Activated CD4-positive, alpha-beta T cell treated with anti-CD3 and anti-CD28 coated beads, Interleukin-2, amount 50 U/mL, for 48 hours (primary cell): Measurements from ENCODE around the gene IRS2.
"Not testable (repeated sequence)": the region's sequence is repeated elsewhere in the genome, so short reads cannot be mapped to it uniquely, and the experiment has no call there.

Experiments
- DNase-seq, 2 experiments: peaks; one replicate each; pipeline ENCODE4 v3.0.0-alpha.2; 2020

The IRS2 gene

DNA sequence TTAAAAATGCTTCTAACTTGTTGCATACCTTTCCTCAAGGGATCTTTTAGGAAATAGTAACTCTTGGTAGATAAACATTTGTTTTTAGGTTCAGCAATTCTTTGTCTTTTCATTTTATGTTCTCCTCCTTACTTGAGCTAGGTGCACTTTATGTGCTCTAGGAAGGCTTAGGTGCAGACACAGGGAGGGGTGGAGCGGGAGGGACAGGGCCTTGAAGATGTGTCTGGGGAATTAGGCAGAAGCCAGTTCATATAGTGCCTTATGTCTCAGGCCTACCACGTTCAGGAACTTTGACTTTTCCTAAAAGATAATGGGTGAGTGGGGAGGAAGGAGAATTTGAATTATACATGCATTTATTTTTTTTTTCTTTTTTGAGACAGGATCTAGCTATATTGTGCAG is 37.7 kb downstream of the IRS2 start:
- DNase-seq, result no peak

DNA sequence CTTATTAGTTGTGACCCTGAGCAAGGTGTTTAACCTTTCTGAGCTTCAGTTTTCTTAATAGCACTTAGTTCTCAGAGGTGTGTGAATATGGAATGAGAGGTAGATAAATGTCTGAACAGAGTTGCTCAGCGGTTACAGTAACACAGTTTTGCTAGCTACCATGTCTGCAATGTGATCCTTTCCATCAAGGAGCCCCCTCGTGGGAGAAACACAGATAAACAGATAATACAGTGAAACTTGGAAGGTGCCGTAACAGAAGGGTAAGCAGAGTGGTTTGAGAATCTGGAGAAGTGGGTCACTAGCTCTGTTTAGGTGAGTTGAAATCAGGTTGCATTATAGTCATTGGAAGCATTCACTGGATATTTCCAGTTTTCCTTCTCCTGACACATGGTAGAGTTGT is 38.9 kb downstream of the IRS2 start:
- no peak for DNase-seq

DNA sequence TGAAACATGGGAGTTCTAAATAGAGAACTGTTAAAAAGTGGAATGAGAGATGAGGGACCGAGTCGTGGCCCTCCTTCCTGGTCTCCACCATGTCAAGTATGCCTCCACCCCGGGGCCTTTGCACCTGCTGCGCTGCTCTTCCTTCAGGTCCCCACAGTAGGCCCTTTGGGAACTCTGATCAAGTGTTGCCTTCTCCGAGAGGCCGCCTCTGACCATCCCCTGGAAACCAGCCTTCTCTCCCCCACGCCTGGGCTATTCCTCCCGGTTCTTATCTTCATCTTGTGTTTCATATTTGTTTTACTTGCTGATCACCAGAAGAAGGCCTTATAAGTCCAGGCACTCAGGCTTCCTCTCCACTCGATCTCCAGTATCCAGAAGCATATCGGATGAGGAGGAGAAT is 40.0 kb downstream of the IRS2 start:
- no peak for DNase-seq

DNA sequence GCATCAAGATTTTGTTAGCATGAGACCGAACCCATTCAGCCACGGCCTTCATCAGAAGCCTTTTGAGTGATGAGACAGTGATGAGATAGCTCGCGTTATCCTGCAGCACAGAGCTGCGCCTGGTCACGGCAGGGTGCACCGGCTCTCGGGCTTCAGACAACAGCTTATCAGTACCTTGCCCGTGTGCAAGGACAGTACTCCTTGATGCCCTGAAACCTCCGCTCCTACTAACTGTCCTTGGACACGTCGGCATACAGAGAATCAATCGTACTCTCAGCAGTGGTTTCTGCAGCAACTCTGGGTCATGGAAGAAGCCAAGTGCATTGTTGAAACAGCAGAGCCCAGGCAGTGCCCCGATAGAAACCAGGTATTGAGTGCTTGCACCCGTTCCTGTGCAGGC is 40.7 kb downstream of the IRS2 start:
- DNase-seq, result no peak

DNA sequence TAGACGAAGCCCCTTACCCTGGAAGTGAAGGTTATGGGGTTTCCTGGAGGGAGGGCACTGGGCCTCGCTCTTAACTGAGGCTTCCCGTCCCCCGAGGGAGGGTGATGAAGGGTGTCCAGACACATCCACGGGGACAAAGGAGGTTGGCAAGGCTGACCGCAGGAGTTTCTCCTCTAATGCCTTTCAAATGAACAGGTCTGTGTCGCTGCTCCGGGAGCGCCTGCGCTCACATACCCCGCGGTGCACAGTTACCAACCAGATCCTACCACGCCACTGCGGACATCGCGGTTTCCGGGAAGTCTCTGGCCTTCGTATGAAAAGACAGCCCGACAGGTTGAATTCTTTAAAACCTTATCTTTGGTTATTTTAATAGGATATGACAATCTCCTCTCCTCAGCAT is 41.3 kb downstream of the IRS2 start:
- no peak for DNase-seq

DNA sequence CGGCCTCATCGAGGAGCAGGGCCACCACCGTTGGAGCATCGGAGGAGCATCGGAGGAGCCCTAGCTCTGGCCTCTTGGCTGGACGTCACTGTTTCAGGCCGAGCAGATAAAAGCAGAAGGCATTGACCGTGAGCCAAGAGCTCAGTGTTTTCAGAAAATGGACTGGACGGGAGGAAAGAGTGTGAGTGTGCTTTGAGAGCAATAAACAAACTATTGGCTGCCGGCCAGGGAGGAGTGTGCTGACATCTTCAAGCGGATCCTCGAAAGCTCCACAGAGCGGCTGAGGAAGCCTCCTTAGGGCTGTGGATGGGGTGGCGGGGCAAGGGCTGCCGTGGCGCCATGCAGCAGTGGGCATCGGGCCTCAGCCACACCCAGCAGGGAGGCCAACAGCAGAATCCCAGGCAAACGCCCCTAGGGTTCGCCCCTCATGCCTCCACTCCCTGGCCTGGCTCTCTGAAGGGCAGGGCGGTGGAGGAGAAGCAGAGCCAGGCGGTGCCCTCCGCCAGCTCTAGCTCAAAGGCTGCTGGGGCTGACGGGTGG is 41.8 kb downstream of the IRS2 start:
- no peak for DNase-seq

DNA sequence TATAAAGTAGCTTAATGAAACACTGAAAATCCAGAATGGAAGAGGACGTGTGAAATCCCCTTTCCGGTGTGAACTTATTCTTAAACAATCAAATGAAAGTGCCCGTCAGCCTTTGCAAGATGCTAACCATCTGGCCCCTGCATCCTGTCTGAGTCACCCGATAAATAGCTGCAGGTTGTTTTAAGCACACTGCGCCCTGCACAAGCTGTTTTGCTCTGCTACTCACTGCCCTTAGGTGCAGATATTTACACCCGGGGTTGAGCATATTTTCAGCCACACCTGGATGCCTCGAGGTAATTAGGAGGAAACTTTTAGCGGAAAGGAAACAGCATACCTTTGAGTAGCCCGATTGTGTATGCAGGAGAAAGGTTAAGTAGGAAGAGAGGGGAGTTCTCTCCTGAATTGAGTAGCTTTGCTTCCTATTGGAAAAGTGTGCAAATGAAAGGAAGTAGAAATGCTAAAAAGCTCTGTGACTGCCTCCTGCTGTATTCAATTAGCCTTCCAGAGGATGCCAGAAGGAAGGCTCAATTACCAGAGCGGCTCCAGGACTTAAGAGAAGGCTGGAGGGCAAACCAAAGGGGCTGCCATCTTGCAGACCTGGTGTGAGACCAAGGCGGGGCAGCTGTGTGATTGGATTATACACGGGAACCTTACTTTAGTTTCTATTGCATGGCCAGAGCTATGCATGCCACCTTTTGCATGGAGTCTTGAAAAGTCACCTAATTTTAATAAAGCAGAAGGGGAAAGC is 42.5 kb downstream of the IRS2 start:
- DNase-seq, result no peak

DNA sequence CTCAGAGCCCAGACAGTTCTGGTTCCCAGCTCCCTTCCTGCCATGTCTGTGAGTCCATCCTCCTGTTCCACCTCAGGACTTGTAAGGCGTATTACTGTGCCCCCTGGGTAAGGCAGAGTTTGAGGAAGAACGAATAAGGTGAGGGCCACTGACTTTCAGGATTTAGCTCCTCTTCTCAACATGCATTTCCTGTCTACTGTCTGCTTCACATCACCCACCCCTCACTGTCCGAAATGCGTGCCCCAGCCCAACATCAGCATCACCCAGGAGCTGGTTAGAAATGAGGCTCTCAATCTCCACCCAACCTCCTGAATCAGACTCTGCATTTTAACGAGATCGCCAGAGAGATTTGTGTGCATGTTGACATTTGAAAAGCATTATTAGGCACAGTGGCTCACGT is 44.4 kb downstream of the IRS2 start:
- no peak for DNase-seq

DNA sequence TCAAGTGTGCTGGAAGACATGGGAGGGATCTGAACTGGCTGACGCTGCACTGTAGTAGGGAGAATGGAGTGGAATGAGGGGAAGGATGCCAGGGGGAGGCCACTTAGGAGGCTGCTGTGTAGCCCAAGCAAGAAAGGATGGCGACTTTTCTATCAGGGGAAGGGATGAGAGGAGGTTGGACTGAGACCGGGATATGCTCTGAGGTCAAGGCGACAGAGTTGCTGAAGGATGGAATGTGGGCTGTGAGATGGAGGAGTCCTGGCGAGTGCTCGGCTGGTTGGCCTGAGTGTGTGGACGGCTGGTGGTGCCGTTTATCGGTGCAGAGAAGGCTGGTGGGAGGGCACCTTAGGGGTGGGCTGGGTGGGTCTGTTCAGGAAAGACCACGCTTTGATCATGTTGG is 45.7 kb downstream of the IRS2 start:
- no peak for DNase-seq

DNA sequence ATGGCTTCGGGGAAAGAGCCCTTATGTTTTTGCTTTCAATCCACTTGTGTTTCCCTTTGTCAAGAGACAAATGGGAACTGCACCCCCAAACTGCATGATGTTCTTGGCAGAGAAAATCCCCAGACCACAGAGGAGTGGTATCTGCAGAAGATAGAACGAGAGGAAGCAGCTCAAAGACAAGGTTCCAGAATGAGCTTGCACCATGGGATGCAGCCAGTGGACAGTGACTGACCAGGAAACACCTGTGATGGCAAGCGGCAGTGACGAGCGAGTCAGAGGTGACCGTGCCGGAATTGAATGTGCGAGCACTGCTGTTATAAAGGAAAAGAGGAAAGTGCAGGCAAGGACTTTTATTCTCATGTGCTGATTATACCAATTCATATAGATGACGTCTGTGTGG is 46.3 kb downstream of the IRS2 start:
- DNase-seq, result no peak

DNA sequence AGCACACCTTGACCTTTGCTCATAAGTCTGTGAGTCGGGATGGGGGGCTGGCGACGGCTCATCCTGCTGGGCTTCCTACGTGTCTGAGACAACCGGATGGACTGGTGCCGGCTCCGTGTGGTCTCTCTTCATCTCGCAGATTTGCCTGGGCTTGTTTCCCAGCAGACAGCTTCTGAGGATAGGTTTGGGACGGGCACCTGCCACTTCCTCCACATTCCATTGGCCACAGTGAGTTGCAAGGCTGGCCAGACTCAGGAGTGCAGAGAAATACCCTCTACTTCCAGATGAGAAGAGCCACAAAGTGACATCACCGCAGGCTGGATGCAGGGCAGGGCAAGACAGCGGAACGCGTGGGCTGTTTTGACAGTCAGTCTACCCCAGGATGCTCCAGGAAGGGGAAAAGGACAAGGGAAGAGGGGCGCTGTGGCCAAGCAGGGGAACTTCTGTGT is 48.1 kb downstream of the IRS2 start:
- DNase-seq, result no peak

DNA sequence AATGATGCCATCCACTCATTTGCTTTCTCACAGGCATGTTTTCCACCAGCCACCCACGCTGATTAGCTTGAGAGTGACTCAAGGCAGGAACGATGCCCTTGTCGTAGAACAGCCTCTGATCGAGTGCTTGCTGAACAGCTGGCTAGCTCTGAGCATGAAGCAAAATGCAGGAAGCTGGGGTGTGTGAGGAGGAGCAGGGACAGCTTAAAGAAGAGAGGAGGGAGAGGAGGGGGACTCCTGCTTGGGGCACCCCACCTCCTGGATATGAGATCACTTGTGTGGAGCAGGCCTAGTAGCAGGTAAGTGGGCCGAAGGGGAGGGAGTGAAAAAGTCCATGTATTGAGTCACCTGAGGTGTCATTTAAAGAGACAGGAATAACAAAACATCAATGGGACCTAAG is 48.8 kb downstream of the IRS2 start:
- peak; percentile 34 to 46 for DNase-seq

DNA sequence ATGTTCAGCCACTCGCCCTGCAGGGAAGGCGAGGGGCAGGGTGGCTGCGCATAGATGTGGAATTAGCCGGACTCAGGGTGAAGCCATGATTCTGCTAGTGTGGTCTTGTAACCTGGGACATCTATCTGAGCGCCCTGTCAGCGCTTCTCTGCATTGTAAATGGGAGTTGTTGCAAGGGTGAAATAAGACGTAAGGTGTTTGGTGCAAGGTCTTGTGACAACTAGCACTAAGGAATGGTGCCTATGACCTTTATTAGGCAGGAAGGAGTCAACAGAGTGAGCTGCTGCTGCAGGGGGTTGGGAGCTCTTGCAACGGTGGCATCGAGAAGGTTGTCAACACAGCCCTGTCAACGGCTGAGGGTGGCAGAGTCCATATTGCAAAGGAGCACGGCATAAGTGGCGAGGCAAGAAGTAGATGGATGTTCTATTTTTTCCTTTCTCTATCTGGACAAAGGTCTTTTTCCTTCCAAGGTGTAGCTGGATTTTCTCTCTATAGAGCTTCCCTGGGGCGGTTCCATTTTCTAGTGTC is 49.3 kb downstream of the IRS2 start:
- DNase-seq, result no peak

DNA sequence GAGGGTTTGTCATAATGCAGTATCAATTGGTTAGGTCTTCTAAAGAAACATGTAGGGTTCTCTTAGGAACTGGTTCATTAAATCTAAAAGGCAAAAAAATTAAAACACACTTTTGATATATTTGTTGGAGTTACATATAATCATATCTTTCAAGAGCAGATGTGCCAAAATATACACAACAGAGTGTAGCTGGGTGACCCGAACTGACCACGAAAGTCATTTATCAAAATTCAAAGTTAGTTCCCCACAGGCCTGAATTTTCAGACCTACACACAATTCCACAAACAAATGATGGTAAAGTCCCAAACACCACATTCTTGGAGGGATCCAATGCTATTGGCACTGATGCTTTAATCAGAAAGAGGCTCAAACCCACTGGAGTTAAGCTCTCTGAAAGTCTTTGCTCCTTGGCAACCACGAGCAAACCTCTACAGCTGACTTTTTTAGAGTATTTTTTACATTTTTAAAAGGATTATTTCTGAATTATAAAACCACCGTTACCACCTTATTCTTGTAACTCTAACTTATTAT is 50.9 kb downstream of the IRS2 start:
- no peak for DNase-seq

DNA sequence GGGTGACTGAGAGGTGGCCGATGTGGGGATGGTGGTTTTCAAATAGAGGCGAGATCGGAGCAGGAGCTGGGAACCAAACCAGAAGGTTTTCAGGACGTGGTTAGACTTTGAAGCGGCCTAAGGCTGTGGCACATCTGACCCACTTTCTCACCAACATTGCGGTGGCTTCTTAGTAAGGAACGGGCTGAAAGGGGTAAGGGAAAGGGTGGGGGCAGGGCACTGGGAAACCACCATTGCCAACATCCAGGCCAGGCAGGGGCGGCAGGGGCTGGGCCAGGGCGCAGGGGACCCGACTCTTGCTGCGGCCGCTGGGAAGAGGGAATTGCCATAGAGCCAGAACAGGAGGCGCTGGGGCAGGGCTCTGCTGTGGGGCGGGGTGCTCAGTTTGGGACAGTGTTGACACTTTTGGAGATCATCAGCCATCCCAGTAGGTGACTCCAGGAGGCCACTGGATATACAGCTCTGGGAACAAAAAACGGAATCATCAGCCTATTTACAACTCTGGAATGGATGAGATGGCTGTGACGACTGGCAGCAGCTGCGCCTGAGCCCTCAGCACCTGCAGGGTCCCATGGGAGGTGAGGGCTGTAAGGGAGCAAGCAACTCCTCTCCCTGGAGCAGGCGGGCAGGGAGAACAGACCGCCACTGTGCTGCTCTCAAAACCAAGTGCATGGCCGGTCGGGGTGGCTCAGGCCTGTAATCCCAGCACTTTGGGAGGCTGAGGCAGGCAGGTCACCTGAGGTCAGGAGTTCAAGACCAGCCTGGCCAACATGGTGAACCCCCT is 52.2 kb downstream of the IRS2 start:
- no peak for DNase-seq

DNA sequence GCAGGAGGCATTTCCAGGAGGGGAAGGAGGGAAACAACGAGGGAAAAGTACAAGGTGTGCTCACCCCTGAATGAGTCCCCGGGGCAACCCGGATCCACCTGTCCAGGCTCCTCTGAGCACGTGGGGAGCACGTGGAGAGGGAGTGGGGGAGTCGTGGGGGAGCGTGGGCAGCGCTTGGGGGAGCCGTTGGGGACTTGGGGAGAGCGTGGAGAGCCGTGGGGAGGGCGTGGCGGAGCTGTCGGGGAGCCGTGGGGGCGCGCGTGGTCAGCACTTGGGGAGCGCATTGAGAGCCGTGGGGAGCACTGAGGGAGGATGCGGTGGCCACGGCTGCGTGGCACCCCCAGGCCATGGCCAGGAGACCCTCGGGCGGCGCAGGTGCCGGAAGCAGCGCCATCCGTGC is 52.8 kb downstream of the IRS2 start:
- DNase-seq, result no peak

DNA sequence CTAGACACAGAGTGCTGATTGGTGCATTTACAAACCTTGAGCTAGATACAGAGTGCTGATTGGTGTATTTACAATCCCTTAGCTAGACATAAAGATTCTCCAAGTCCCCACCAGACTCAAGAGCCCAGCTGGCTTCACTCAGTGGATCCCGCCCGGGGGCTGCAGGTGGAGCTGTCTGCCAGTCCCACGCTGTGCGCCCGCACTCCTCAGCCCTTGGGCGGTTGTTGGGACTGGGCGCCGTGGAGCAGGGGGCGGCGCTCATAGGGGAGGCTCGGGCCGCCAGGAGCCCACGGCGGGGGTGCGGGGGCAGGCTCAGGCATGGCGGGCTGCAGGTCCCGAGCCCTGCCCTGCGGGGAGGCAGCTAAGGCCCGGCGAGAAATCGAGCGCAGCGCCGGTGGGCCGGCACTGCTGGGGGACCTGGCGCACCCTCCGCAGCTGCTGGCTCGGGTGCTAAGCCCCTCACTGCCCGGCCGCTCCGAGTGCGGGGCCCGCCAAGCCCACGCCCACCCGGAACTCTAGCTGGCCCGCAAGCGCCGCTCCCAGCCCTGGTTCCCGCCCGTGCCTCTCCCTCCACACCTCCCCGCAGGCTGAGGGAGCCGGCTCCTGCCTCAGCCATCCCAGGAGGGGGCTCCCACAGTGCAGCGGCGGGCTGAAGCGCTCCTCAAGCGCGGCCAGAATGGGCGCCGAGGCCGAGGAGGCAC is 53.8 kb downstream of the IRS2 start:
- not testable (repeated sequence) for DNase-seq

DNA sequence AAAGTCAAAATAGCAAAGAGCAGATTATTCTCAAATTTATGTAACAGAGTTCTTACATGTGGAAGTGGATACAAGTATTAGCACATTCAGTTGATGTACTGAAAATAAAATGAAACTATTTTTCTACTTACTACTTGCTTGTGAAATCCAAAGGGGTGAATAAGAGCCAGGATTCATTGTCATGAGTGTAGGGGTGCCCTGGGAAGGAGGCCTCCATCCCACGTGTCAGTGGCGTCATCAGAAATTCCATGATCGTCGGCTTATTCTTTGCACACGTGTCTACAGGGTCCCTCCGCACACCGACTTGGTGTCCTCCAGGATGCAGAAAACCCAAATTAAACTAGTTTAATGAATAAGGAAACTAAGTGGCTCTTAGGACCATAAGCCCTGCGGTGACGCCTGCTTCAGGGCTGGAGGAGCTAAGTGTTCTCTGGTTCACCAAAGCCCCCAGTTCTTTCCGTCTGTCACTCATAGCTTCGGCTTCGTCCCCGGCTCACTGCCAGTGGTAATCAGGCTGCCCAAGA is 55.5 kb downstream of the IRS2 start:
- no peak for DNase-seq

DNA sequence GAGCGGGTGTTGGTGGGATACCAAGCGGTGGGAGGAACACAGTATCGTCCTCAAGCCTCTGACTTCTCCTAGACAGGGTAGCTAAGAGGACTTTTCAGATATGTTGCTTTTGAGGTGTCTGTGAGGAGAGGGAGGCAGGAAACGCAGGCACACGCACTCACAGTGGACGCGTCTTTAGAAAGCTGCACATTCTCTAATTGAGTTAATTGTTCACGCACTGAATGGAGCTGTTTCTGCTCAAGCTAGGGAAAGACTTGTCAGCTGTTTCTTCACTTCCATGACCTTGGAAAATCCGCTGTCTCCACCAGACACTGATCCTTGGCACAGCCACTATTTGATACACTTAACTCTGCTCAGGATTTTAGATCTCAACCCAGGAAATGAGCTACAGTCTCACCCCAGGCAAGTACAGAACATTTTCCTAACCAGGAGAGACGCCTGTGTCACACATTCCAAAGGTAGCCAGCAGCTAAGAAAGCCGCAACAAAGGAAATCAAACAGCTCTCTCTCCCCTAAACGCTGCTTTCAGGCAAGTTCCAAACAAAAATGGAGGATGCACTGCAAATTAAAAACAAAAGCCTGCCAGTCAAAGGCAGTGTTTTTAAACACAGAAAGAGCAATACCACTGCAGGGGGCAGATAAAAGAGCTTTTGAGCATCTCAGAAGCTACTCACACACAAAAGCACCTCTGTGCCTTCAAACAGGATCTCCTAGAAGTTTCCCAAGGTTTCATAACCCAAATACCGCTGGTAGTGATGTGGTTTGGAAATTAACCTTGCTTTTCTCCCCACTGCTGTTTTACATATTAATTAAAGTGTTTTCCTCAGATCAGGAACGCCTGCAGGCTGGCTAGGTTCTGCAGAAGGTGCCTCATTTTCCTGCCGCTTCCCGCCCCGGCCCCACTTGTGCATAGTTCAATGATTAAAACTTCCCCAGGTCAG is 57.3 kb downstream of the IRS2 start:
- DNase-seq, result no peak

DNA sequence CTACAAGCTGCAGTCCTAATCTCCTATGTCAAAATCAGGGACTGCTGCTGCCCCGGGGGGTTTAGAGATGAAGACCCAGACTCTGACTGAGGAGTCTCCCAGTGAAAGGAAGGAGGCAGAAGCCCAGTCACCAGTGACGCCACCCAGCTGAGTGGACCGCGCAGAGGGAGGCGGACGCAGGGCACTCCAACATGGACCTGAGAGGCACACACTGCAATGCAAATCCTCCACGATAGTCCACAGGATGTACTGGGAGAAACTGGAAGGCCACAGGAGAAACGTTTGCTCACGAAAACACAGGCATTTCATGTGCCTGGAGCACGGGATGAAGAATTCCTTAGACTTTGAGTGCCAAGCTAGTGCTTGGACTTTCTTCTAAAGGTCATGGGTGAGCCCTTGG is 58.3 kb downstream of the IRS2 start:
- no peak for DNase-seq

DNA sequence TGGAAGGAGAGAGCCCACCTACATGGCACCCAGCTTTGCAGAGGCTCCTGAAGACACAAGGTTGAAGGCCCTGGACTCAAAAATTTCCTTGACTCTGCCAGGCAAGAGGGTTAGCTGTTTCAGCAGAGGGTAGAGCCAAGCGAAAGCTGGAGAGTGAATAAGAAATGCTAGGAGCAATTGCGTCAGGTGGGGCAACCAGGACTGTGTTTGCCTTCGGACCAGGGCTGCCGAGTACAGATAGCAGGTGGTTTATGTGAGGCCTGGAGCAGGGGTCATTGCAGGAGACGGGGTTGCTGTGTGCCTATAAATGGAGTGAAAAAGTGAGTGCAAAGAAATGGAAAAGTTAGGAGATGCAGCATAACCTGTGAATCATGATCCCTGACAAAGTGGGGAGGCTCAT is 59.1 kb downstream of the IRS2 start:
- no peak for DNase-seq
